NCI-H2107 treated with DMSO at 0.1 percent for 48 hours (cell line): ENCODE results near the gene PTBP3.
"Not testable (repeated sequence)": the region's sequence is repeated elsewhere in the genome, so short reads cannot be mapped to it uniquely, and the experiment has no call there.

ENCODE experiments used
- DNase-seq: peaks from one replicate; lab custom pipeline; 2025; ENCODE audit not compliant: unreplicated experiment; lab: John Stamatoyannopoulos, UW

Gene PTBP3

DNA sequence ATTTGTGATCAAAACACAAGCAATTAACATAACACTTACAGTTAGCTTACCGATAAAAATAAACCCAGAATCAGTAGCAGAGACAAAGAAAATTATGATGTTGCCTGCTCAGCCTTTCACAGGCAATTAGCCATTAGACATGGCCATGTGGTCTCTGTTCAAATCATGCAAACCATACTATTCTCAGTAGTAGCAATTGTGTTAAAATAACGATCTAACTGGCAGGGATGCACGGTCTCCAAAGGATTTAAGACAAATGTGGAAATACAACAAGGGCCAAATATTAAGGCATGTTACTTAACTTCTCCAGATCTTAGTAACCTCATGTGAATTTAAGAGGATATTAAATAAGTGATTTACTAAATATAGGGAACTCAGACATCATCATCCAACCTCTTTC lies 59.5 kb downstream of the PTBP3 start:
- DNase-seq: no peak

DNA sequence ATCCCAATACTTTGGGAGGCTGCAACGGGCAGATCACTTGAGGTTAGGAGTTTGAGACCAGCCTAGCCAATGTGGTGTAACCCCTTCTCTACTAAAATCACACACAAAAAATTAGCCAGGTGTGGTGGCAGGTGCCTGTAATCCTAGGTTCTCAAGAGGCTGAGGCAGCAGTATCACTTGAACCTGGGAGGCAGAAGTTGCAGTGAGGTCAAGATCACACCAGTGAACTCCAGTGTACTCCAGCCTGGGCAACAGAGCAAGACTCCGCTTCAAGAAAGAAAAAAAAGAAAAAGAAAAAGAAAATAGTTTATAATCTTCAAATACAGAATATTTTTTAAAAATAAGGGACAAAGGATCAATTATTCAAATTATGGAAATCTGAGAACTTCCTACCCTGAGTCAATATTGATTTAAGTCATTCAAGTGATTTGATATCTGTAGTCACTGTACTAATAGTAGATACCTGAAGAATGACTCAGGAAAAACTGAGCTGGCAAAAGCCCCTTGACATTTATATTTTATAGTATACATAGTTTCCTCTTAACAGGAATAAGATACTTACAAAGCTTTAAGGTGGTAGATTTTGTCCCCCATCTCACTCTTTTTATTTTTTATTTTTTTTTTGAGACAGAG lies 61.8 kb downstream of the PTBP3 start:
- no peak for DNase-seq

DNA sequence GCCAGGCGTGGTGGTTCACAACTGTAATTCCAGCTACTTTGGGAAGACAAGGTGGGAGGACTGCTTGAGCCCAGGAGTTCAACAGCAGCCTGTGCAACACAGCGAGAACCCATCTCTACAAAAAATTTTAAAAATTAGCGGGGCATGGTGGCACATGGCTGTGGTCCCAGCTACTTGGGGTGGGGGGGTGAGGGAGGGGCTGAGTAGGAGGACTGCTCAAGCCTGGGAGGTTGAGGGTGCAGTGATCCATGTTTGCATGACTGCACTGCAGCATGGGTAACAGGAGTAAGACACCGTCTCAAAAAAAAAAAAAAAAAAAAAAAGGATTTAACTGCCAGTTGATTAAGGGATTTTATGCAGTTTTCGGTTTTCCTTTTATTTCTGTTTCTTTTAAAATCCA lies 65.0 kb downstream of the PTBP3 start:
- no peak for DNase-seq

DNA sequence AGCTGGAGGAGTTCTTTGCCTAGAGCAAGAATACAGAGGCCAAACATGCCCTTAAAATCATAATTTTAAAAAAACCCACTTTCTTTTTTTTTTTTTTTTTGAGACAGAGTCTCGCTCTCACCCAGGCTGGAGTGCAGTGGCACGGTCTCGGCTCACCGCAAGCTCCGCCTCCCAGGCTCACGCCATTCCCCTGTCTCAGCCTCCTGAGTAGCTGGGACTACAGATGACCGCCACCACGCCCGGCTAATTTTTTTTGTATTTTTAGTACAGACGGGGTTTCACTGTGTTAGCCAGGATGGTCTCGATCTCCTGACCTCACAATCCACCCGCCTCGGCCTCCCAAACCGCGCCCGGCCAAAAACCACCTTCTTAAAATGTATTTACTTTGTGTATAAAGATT lies 66.3 kb downstream of the PTBP3 start:
- not testable (repeated sequence) for DNase-seq

DNA sequence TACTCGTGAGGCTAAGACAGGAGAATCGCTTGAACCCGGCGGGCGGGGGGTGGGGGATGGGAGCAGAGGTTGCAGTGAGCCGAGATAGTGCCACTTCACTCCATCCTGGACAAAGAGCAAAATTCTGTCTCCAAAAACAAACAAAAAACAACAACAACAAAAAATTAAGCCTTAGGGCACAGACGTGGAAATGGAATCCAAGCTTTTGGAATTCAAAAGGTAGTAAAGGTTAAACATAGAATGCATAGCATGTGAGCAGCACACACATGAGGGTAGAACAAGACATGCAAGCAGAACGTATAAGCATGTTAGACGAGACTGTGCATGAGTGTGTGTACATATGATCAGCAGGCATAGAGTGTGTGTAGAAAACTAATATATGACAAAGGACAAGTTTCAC lies 68.0 kb downstream of the PTBP3 start:
- no peak for DNase-seq

DNA sequence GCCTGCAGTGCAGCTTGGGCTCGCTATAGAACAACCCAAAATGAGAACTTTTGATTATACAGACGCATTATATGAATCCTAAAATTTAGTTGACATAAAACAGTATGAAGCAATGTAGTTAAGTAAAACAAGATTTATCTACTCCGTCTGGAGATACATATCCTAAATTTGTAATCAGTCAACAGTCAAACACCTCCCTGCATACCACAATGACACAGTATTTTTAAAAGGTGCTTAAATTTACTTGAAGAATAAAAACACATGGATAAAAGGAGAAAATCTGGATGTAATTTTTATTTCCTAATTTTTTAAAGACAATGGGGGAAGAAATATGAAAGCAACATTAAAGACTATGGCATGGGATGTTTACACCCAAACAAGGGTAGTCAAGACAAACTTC lies 70.8 kb downstream of the PTBP3 start:
- DNase-seq: no peak

DNA sequence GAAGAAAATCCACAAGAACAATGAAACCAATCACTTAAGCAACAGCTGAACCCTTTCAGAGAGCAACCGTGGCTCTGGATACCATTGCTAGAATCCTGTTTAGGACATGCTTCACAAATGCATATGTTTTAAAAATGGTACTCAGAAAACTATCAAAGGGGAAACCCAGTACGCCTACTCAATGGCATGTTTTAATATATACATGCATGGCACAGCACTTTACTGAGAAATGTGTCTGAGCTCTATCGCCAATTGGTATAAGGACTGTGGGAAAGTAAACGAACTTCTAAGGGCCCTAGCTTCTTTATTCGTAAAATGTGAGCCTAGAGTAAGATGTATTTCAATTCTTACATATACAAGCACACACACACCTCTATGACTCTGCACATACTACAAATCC lies 72.3 kb downstream of the PTBP3 start:
- no peak for DNase-seq

DNA sequence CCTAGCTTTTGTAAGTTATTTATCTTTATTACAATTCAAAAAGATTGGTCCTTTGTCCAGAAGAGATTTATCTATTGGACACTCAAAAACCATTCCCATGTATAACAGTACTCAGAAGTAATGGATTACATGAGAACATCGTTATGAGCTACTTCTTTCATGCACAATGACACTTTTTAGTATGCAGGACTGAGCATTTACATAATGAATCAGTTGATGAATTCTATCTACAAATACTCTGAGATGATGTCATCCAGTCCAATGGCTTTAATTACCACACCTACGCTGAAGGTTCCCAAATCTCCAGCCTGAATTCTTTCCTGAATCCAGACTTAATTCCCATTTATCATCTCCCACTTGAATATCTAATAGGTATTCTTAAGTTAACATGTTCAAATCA lies 75.3 kb downstream of the PTBP3 start:
- no peak for DNase-seq

DNA sequence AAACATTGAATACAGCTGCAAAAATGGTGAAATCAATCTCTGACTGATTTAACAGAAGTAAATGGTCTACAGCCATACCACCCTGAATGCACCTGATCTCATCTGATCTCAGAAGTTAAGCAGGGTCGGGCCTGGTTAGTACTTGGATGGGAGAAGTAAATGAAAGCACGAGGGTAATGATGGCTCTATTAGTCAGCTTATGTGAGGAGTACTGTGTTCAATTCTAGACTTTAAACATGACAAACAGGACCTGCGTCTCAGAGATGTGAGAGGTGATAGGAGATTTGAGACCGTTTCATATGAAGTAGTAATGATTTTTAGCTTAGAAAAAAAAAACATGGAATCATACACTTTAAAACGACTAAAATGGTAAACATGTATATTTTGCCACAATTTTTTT lies 81.2 kb downstream of the PTBP3 start:
- no peak for DNase-seq

DNA sequence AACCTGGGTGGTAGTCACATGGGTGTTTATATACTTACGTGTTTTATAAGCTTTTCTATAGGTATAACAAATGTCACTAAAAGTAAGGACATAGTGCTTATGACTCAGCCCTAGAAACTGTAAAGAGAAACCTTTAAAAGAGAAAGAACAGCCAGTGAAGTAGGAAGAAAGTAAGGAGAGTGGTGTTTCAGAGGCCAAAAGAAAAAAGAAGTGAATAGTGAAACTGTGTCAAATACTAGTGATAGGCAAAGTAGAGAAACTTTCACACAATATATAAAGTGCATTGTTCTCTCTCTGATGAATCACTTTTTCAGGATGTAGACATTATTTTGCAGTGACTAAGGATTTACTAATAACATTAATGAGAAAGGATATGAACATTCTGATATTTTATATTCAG lies 84.1 kb downstream of the PTBP3 start:
- no peak for DNase-seq

DNA sequence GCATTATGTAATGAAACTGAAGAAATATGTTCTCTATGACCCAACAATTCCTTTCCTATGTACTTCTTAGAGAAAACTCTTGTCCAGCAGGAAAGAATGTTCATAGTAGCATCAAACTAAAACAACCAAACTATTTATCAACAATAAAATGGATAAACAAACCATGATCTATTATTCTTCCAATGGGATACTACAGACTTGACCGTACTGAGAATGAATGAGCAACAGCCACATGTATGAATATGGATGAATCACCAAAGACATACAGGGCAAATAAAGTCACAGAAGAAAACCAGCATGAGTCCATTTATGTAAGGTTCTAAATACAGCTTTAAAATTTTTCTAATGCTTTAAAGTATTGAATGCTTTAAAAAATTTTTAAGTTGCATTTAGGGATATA lies 84.7 kb downstream of the PTBP3 start:
- no peak for DNase-seq

DNA sequence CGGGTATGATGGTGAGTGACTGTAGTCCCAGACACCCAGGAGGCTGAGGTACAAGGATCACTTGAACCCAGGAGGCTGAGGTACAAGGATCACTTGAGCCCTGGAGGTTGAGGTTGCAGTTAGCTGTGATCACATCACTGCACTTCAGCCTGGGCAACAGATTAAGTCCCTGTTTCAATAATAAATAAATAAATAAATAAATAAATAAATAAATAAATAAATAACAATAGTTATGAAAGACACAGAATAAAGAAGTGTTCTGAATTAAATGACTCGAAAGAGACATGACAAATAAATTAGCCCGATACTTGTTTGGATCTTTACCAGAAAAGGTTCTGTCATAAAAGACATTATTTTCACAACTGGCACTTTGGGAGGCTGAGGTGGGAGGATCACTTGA lies 86.3 kb downstream of the PTBP3 start:
- DNase-seq: no peak

DNA sequence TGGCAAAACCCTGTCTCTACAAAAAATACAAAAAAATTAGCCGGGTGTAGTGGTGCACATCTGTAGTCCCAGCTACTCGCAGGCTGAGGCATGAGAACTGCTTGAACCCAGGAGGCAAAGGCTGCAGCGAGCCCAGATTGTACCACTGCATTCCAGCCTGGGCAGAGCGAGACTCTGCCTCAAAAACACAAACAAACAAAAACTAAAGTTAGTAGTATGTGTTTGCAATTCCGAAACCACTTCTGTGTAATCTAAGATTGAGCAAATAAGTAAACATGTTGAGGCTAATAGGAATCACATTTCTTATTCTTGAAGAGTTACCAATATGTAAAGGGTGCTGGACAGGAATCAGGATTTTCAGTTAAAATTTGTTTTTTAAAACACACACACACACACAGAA lies 88.3 kb downstream of the PTBP3 start:
- DNase-seq: no peak

DNA sequence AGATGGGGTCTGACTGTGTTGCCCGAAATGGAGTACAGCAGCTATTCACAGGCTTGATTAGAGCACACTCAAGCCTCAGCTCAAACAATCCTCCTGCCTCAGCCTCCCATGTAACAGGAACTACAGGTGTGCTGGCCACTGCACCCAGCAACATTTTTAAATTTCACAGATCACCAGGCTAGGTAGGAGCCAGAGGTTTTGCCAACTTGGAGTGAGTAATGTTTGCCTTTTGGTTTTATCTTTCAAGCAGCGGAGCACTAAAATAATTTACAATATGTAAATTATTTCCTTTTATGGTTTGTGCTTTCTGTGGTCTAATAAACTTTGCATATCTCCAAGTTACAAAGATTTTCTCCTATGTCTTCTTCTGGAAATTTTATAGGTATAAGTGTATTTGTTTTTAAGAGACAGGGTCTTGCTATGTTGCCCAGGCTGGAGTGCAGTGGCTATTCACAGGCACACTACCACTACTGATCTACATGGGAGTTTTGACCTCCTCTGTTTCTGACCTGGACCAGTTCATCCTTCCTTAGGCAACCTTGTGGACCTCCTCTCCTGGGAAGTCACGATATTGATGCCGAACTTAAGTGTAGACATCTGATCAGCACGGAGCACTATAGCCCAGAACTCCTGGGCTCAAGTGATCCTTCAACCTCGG lies 91.1 kb downstream of the PTBP3 start:
- DNase-seq: no peak

DNA sequence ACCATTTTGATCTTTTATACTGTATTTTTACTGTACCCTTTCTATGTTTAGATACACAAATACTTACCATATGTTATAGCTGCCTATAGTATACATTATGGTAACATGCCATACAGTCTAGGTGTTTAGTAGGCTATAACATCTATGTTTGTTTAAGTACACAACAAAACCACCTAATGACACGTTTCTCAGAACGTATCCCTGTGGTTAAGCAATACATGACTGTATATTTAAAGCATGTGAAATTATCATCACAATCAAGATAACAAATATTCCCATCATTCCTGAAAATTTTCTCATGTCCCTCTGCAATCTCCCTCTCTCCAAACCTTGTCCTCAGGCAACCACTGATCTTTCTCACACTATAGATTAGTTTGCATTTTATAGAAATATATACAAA lies 91.9 kb downstream of the PTBP3 start:
- no peak for DNase-seq

DNA sequence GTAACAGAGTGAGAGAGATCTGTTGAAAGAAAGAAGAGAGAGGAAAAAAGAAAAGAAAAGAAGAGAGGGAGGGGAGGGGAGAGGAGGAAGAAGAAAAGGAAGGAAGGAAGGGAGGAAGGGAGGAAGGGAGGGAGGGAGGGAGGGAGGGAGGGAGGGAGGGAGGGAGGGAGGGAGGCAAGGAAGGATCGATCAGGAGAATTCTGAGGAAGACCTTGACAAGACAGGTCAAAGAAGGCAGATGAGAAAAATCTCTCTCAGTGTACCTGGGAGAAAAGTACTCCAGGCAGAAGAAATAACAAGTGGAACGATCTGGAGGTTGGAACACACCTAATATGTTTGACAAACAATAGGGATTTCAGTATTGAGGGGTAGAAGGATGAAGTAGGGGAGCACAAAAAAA lies 93.7 kb downstream of the PTBP3 start:
- no peak for DNase-seq

DNA sequence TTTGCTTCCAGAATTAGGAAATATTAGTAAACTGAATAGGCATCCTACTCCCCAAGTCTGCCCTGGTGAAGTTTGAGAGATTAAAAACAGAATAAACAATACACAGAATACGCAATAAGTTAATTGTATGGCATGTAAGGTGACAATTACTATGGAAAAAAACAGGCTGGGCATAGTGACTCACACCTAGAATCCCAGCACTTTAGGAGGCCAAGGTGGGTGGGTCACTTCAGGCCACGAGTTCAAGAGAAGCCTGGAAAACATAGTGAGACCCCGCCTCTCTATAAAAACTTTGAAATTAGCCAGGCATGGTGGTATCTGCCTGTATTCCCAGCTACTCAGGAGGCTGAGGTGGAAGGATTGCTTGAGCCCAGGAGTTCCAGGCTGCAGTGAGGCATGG lies 94.1 kb downstream of the PTBP3 start:
- no peak for DNase-seq

DNA sequence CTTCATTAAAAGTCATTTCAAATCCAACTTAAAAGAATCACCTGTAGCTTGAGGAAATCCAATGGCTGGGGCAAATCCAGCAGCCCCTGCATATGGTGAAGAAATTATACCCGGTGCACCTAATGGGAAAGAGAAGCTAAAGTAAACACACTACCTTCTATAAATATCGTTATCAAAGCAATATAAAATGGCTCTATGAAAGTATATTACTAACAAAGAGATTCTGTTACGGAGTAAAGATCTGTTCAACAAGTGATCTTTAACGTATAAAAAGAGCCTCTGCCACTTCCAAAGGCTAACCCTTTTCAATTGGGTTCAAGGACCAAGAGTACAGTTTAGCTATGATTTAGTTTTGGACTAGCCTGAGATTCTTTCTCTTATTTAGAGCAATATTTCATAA lies 98.6 kb downstream of the PTBP3 start:
- DNase-seq: no peak

DNA sequence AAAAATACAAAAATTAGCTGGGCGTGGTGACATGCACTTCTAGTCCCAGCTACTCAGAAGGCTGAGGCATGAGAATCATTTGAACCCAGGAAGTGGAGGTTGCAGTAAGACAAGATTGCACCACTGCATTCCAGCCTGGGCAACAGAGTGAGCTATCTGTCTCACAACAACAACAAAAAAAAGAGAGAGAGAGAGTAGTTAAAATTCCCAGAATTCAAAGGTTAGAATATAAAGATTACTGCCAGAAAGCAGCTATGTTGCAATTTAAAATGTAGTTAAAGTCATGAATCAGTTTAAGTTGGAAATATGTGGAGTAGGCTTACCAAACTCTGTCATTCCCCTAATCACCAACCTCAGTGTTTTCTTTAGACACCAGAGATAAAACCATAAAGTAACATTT lies 99.7 kb downstream of the PTBP3 start:
- no peak for DNase-seq

DNA sequence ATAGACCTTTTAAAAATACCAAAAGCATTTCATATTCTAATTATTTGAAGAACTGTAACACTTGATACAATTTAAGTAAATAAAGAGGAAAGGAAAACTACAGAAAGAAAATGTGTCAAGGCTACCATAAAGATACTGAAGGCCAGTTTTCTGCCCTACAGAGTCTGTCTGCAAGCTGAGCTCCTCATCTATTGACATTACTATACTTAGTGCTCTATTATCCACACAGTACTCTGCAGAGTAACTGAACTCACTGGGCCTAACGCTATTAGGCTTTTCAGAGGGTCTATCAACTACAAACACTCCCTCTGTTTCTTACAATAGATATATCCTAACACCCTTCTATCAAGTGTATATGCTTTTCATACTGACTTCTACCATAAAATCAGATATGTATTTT lies 101.2 kb downstream of the PTBP3 start:
- DNase-seq: no peak

DNA sequence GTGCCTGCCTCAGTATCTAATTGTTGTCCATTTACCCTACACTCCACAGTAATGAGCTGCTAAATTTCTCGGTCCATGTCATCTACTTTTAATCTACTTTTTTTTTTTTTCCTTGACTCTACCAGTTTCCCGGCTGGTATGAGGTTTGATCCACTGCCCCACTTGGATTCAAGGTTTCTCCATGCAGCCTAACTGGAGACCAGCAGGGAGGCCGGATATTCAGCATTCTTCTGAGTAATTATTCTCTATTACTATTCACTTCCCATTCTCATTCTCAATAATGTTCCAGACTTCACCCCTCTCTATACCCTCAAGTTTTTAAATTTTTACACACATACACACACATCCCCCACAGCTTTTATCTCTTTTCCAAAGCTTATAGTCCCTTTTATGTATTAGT lies 107.3 kb downstream of the PTBP3 start:
- DNase-seq: no peak

DNA sequence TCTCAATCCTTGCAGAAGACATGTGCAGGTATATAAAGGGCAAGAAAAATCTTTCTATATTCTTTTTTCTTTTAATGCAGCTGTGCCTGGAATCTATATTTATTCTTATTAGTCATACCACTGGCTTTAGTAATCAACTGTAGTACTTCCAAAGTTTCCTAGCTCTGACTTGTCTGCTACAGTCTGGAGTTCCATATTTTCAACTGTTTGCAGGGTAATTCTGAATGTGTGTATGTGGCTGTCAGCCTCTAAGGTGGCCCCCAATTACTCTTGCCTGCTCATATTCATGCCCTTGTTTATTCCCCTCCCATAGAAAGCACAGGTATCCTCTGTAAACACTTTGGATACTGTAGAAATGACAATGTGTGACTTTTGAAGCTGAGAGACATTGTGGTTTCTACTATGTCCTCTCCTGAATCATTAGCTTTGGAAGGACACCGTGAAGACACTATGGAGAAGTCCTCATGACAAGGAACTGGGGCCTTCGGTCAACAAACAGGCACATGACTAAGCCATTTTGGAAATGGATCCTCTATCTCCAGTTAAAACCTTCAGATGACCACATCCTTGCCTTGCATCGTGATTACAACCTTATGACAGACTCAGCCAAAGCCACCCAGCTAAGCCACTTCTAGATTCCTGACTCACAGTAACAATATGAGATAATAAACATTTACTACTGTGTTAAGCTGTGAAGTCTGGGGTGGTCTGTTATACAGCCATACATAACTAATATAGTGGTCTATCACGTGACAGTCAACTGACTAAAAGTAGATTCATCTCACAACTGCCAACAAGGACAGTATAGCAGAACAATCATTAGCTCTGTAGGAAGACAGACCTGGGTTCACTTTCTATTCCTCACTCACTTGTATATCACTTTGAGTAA lies 108.8 kb downstream of the PTBP3 start:
- DNase-seq: no peak
